Suppressor macrophage treated with lipopolysaccharide for 1 hour (primary cell): Measurements from ENCODE around the gene SLC25A26.

ENCODE experiments used
- DNase-seq, 3 donors: peaks; one replicate each; pipeline ENCODE4 v3.0.0-alpha.2; 2020 to 2022

SLC25A26 gene

DNA sequence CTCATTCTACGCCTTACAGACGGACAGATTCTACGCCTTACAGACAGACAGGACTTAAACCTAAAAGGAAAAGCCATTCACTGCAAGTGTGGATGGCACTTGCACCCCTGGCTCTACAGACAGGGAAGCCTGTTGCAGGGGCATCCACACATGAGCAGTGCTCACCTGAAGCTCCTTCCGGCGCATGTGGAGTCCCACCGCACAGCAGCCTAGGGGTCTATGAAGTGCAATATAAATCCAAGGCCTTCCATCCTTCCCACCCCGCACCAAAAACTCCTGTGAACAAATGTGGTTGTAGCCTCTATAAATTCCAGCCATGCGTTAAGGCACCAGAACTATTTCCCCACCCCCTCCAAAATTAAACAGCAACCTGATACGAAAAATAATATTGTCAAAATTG lies 158.8 kb downstream of the SLC25A26 start:
- DNase-seq = no peak

DNA sequence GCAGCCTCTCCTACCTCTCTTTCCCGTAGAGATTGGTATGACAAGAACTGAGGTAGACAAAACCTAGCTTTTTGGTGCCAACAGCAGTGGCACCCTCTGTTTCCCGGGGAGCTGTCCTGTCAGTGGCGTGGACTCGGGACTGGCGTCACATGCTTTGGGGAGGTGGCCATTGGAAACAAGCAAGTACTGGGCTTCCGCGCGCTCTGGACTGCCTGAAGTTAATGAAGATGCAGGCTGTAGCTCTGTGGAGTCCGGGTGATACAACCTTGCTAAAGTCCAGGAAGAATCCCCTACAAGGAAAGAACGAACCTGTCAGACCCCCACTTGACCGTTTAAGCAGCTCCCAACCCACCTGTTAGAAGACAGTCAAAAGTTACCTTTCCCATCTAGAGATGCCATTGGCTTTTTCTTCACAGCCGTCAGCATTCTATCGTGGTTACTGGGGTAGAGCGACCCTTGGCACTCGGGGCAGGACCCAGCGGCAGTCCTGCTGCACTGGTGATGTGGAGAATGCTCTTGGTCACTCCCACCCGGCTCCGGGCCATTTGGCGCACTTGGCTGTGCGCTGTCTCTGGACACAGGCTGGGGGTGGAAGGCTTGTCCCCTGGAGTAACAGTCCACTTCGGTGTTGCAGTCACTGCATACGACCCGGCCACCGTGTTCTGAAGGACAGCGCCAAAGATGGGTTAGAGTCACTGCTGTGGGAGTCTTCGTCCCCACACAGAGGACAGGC lies 159.6 kb downstream of the SLC25A26 start:
- no peak for DNase-seq

DNA sequence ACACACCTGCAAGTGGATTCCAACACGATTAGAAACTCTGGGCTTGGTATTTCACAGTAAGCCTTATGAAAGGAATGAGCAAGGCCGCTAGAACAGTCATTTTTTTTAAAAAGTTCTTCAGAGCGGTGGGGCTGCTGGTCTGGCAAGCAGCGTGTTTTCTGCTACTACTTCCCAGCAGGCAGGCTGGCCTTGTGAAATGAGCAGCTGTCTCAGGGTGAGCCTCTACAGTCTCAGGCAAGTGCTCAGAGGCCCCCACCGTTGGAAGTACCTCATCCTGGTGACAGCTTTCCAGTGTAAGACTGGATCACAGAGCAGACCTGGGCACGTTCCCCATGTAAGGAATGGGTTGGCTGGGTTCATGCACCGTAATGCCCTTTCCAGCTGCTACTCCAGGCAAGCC lies 160.8 kb downstream of the SLC25A26 start:
- no peak for DNase-seq

DNA sequence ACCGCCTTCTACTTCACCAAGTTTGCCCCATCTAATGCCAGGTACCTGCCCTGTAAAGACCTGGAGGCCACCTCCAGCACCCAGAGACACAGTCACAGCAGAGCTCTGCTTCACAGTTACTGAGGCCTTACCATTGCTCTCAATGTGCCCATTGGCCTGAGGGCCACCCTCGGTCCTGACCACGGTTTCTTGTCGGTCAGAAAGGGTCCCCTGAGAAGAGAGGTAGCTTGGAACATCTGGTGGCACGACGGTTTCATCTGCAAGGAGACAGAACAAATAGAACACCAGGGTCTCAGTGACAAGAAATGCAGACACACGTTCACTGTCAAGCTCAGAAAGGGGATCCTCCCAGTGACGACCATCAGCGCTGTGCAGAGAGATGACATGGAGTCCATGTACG lies 161.3 kb downstream of the SLC25A26 start:
- DNase-seq = no peak

DNA sequence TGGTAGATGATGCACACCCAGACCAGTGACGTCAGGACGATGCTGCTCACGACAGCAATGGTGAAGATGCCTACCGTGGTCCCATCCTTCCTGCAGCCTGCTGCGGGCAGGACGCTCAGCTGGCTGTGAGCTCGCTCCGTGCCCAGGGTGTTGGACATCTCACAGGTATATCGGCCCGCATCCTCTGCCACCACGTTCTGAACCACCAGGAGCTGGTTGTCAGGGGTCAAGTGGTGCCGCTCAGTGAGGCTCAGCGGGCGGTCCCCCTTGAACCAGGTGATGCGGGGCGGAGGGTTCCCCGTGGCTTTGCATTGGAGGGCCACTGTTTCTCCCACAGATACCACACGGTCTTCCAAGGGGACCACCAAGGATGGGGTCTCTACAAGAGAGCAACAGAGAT lies 162.2 kb downstream of the SLC25A26 start:
- DNase-seq = no peak

DNA sequence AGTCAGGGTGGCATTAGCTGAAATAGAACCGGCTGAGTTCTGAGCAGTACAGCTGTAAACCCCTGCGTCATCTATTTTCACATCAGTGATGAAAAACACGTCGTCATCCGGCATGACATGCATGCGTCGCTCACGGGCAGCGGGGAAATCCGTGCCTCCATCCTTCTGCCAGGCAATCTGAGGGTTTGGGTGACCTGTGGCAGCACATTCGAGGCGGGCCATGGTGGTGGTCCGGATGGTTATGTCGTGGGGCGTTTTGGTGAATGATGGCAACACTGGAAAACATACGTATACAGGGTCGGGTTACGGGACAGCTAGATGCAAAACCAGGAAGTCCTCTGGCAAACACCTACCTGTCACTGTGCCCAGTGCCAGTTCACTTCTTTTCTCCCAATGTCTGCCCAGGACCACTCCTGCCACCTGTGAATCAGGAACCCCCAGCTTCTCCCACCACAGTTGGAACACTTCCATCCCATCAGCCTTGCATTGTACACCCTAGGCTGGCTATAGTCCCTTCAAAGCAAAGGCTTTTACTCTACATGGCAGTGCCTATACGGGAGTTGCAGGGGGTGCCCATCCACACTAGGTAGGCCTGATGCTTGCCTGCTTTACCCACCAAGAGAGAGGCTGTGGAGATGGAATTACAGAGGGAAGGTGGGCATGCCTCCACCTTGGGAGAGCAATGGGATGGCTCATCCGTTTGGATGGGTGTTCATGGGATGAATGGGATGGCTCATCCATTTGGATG lies 163.4 kb downstream of the SLC25A26 start:
- DNase-seq = no peak

DNA sequence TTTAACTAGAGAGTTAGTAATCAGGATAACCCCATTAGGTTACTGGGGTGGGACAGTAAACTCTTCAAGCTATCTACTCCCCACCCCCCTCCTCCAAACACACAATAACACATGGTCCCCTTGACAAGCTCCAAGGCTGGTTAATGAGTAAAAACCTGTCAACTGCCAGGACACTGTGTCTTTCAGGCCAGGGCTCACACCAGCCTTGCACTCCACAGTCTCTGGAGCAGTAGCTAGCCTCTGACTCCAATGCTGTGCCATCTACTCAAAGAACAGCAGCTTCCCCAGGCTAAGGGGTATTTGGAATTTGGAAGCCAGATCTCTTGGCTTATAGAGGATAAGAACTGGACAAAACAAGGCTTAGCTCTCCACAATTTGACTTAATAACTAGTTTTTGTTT lies 164.3 kb downstream of the SLC25A26 start:
- no peak for DNase-seq

DNA sequence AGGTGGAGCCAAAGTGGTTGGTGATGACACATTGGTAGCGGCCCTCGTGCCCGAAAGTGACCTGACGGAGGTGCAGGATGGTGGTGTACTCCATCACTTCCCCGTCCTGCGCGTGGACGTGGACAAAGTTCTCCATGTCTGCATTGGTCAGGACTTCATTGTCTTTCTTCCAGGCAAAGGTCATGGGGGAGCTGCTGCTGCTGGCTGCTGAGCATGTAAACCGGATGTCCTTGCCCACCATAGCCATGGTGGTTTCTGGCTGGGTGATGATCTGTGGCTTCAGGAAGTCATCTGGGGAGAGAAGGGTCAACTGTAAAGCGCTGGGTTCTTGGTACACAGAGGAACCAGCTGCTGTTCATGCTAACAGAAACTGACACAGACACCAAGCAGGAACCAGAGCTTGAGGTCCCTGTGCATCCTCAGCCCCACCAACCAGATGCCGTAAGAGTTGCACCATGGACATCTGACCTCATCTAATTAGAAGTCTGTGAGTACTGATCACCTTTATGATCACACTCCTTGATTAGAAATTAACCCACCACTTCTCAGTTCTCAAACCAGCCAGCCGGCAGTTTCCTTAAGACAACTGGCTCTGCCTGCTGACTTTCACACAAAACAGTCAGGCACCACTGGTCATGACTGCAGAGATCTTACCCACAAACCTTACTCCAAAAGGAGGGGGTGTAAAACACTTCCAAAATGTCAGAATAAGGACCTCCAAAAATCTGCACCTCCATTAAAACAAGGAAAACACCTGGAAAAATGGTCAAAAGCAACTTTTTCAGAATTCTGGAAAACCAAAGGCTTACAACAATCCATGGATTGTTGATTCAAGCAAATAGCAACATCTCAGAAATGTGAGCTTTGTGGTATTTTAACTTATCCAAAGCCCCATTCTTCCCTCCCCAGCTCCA lies 165.5 kb downstream of the SLC25A26 start:
- DNase-seq = no peak

DNA sequence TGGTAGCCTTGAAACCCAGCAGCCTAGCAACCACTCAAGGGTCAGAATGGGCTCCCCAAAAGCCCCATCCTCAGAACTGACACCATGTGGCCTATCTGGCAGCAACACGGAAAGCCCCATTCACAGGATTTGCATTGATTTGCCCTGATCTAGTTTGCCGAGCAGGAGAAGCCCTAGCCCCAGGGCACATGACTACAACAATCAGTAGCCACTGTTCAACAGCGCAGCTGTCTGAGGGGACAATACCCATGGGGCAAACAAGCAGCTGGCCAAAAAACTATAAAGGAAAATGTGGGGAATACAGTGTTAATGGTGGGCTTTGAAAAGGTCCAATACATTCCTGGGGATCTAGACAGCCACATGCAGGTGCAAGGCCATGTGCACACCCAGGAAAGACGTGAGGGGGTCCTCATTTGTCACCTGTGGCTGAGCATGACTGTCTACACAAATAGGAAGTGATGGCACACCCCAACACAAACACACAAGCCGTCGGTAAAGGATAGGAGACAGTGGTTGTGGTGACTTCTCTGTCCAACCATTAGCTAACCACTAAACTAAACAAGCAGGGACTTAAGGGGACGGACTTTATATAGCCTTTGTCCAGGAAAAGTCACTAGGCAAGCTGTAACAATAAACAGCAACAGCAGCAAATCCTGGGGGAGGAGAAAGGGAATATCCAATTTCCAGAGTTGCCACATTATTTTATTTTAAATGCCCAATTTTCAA lies 166.3 kb downstream of the SLC25A26 start:
- no peak for DNase-seq

DNA sequence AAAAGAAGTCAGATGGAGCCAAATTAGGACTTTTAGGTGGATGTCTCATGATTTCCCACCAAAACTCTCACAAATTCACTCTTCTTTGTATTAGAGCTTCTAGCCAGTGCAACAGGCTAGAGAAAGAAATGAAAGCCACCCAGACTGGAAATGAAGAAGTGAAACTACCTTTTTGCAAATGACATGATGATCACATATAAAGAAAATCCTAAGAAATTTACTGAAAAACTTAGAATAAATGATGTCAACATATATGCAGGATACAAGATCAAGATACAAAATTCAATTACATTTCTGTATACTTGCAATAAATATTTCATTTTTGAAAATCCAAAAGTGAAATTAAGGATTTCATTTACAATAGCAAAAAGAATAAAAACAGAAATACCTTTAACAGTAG lies 169.2 kb downstream of the SLC25A26 start:
- DNase-seq = peak; percentile 10 to 43 (median 25)

DNA sequence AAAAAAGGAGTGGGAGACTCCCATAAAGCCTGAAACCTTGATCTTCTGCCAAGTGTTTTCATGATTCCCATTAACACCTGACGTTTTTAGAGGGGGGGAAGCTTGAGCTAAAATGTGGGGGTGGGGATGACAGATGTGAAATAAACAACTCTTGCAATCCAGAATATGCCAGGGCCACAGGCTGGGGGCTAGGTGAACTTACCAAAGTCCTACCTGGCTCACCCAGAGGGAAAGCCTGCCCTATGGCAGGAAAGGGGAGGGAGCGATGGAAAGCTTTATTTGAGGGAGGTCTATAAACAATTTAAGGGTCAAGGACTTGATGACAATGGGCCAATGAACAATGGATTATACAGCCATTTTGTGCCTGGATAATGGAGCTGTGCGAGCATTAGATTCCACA lies 171.7 kb downstream of the SLC25A26 start:
- no peak for DNase-seq

DNA sequence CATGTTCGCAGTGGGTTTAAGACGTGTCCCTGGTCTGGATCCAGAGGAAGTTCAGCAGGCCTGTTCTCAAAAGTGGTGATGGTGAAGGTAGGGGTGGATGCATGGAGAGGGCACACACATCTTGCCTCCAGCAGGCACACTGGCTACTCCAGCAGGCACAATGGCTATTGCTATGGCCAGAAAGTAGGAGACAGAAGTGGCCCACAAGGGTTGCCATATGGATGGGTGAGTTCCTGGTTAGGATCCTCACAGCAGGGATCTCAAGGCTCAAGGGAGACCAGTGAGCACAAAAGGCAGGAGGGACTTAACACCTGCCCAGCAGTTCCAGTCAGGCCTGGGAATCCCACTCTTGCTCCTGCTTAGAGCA lies 172.1 kb downstream of the SLC25A26 start:
- no peak for DNase-seq

DNA sequence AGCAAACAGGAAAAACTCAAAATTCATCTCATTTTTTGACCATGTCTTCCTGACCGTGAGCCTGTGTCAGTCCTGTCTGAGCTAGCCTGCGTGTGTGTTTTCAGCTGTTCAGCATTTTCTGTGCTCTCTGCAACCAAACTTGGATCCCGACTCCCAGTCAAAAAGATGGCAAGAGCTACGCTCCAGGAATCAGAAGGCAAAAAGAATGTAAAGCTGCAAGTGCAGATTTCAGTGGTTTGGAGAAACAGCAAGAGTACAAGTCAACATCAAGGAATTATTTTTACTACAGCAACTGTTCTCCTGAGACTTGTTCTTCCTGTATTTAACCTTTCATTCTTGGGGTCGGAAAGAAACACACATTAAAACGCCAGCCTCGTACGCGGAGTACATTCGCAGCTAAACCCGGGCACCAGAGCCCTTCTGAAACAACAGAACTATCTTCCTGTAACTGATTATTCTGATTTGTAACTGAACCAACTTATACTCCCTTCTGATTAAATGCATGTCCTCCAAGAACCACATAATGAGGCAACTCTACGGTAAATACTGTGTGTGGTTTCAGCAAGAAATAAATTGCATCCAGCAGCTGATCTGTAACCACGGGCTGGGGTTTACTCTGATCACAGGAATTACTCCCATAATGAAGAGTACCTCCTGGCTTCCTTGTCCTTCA lies 172.7 kb downstream of the SLC25A26 start:
- DNase-seq = no peak

DNA sequence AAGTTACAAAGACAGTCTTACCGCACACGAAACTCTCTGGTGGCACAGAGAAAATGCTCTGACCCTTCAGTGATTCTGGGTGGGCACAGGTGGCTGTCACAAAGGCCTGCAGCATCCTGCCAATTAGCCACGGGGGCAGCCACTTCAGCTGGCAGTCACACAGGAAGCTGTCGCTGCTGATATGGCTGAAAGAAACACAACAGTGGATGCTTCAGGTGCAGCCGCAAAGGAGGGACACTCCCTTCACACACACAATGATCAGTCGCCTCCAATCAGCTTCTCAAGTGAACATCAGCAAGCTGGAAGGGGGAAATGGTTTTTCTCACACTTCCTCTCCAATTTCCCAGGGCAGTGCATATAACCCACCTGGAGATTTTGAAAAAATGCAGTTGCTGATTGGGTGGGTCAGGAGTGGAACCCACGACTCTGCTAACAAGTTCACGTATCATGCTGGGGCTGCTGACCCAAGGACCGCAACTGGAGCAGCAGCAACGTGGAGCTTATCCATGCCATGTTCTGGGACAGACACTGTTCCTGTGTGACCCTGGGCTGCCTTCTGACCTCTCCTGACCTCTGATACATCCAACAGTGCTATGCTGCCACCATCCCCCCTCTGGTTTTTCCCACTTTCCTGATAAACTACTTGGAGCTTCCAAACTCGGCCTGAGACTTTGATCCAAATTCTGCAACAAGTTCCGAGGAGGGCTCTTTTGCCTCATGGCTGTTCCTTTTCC lies 173.4 kb downstream of the SLC25A26 start:
- DNase-seq = no peak

DNA sequence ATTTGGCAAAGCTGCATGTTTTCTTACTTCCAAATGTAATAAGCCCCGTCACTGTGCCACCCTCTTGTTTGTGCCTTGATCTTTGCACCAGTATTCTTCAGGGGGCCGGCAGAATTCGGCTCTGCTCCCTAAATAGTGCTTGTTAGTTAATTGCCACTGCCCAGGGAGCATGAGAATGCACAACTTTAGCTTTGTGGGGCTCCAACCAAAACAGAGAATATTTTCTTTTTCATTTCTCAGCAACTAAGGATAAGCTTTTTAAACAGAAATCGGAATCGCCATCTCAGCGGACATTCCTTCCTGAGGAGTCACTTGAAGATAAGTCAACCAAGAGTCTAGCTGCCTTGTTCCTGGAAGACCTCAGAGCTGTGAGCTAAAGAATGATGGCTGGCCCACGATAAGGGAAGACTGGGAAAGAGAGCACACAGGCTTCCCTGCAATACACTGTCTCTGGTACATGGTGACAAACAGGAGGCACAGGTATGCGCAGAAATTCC lies 174.0 kb downstream of the SLC25A26 start:
- no peak for DNase-seq

DNA sequence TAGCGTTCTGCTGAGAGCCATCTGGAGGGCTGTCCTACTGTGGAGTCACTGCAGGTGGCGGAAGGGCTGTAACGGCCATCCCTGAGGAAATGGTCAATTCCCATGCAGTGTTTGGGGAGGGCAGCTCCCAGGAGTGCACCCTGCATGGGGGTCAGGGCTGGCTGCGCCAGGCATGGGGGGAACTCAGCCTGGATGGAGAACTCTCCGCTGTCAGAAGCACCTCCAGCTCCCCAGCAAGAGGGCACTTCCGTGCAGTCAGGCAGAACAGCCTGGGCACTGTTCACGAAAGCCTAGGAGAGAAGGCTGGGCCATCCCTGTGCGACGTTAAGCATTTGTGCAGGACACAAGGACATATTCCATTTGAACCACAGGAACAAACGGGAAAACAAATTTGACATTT lies 174.8 kb downstream of the SLC25A26 start:
- DNase-seq = no peak

DNA sequence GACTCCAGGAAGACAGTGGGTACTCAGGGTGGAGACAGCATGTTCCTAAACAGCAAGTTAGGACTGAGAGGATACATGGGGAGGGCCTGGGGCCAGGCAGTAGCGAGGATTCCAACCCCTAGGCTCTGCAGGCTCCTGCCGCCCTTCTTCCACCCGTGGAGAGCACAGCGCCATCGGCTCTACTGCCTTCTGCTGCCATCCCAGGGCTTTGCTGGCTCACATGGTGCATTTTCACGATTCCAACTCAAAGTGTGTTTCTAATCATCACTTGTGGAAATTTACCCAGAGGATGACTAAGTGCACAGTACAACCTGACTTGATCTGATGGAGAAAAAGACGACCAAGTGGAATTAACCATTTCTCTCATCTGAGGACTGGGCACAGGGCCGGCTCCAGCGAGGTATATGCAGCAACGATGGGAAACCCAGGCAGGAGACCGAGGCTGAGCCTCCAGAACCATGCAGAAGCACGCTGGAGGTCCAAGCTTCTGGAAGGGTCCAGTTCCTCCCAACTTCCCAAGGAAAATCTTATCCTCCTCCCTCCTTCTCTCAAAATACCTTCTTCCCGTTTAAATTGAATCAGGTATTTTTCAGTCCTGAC lies 175.5 kb downstream of the SLC25A26 start:
- DNase-seq = no peak

DNA sequence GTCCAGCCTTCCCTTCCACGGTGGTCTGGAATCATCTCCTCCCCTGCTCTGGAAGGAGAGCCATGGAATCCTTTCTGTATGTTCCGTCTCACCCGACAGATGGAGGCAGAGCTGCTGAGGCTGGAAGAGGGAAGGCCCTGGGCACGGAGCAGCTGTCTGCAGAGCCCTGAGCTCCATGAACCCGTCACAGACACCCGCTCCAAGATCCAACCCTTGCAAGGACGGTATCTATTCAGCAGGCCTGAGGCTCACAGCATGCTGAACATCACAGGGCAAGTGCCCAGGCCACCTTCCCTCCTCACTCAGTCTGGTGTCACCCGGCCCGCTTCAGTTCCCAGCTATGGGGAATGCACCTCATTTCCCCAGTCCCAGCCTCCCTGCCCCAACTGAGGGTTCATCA lies 176.1 kb downstream of the SLC25A26 start:
- DNase-seq = no peak

DNA sequence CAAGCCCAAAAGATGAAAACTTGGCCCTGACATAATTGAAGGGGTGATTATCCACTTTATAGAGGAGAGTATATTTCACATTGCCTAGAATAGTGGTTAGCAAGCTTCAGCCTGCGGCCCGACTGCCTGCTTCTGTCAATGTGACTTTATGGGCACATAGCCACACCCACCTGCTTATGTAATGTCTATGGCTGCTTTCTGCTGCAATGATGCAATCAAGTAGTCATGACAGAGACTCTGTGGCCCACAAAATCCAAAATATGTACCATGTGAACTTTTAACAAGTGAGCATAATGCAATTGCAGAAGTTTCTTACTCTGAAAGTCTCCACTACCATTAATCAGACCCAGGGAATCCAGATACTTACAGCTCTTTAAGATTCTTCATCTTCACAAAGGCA lies 176.9 kb downstream of the SLC25A26 start:
- peak; percentile 36 to 65 (median 55) for DNase-seq

DNA sequence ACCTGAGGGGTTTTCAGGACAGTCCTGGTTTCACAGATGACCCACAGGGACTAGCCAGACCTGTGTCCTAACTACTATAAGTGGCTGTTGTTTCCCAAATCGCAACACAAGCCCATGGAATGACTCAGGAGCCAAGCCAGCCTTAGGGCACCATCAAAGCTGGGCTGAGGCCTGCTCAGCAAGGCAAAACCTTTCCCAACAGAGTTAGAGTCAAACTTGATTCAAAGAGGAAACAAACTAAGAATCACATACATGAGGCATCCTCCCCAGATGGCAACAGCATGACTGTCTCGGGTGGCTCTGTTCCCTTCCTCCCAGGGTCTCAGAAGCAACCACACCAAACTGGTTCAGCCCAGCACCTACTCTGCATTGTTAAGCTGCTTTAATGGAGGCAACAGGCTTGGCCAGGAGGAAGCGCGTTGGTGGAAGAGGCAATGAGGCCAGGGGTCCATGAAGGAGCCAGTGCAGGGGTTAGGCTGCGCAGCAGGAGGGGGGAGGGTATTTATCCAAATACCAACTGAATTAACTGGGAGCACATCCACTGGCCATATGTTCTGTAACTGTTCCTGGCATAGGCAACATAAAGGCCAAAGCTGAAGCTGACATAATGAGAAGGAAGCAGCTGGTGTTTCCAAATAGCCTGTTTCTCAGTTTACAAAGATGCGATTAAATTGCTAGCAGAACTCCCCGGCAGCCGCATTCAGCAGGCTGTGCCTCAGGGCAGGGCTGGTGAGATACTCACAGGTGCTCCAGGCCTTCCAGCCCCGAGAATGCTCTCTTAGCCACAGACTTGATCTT lies 177.6 kb downstream of the SLC25A26 start:
- no peak for DNase-seq
